K562 (cell line): ENCODE results near the gene IBA57. TPM values are rescaled to one million over a fixed set of nuclear protein-coding genes. Genes with fewer than 3 reads are reported as not detected.

Experiments used
- ARID3A ChIP-seq: IDR thresholded peaks from 2 replicates; pipeline ENCODE4 v1.6.1; 2012; ENCODE audit warnings: low read depth, low read length, improper control_type of control experiment, borderline replicate concordance
- CLOCK ChIP-seq: fragments of 250-450 bp; sonication (Bioruptor Pico); IDR thresholded peaks from 2 replicates; pipeline ENCODE4 v1.4.0; 2020; ENCODE audit warnings: mild to moderate bottlenecking, moderate library complexity, borderline replicate concordance
- E2F5 ChIP-seq: sonication (generic); formaldehyde crosslinking; IDR thresholded peaks from 2 replicates; pipeline ENCODE4 v1.8.0; 2022; ENCODE audit warnings: mild to moderate bottlenecking, missing genetic modification reagents
- HOMEZ ChIP-seq: fragments of 250-450 bp; sonication (Bioruptor Pico); IDR thresholded peaks from 2 replicates; pipeline ENCODE4 v1.4.0; 2020; ENCODE audit warnings: mild to moderate bottlenecking, moderate library complexity
- MAX ChIP-seq: sonication (generic); formaldehyde crosslinking; IDR thresholded peaks from 2 replicates; pipeline ENCODE4 v1.9.0; 2022; ENCODE audit warnings: mild to moderate bottlenecking, missing genetic modification reagents
- MCM7 ChIP-seq, 2 experiments: fragments of 450-650 bp; IDR thresholded peaks; 2 replicates each; pipeline ENCODE4 v1.6.1; 2016 to 2018
- NRF1 ChIP-seq, 2 experiments: fragments of 450-650 bp; IDR thresholded peaks in 1 of 2; conservative IDR thresholded peaks in 1 of 2; 2 replicates each; pipeline ENCODE4 v1.6.1; 2014; ENCODE audit warnings: mild to moderate bottlenecking in 2 of 2
- RBBP5 ChIP-seq: fragments of 200-600 bp; sonication (generic); IDR thresholded peaks from 2 replicates; pipeline ENCODE4 v1.6.1; 2012; ENCODE audit warnings: borderline replicate concordance, mild to moderate bottlenecking, low read length, control low read depth, inconsistent platforms; ENCODE audit not compliant: insufficient read depth, poor library complexity, severe bottlenecking
- RBFOX2 ChIP-seq: fragments of 200-400 bp; formaldehyde crosslinking; IDR thresholded peaks from 2 replicates; pipeline ENCODE4 v1.6.1; 2017; ENCODE audit warnings: low read depth, mild to moderate bottlenecking, low read length, moderate library complexity
- SUPT5H ChIP-seq: fragments of 450-650 bp; IDR thresholded peaks from 2 replicates; pipeline ENCODE4 v1.6.1; 2016
- ZBTB17 ChIP-seq: fragments of 450-650 bp; formaldehyde crosslinking; IDR thresholded peaks from 2 replicates; pipeline ENCODE4 v1.4.0; 2020; ENCODE audit warnings: mild to moderate bottlenecking
- ZKSCAN1 ChIP-seq: fragments of 150-350 bp; IDR thresholded peaks from 2 replicates; pipeline ENCODE4 v1.6.1; 2016; ENCODE audit warnings: low read depth, low read length
- ZNF551 ChIP-seq: fragments of 250-450 bp; sonication (Bioruptor Pico); IDR thresholded peaks from 2 replicates; pipeline ENCODE4 v1.5.0; 2021; ENCODE audit warnings: mild to moderate bottlenecking, moderate library complexity
- polyA plus RNA-seq, 8 experiments: library from polyadenylated mRNA; depleted of rRNA in 4 of 8; stranded (reverse) in 5 of 8; unstranded in 3 of 8; fragments of >200 nt; fragmentation: Nextera tagmentation in 2 of 8; fragmentation: Illumina TruSeq in 1 of 8; extraction: Ambion mirVana in 2 of 8; extraction: Trizol in 1 of 8; gene quantifications; 2 replicates each; pipeline versions ENCODE4 v1.2.1 to v1.2.3, GENCODE V29; 2011 to 2014; ENCODE audit warnings: inconsistent platforms in 1 of 8, missing spikeins in 1 of 8
- total RNA-seq, 7 experiments: library from RNA; depleted of rRNA in 6 of 7; stranded (reverse); fragments of >200 nt in 6 of 7; fragmentation: Illumina TruSeq in 2 of 7; extraction: Trizol in 2 of 7; gene quantifications; 2 replicates each; pipeline versions ENCODE4 v1.2.1 to v1.2.3, GENCODE V29; 2011 to 2021; ENCODE audit warnings: low replicate concordance in 1 of 7

IBA57 gene
- total and polyA plus RNA-seq, 9 of the 15 experiments (the other 6 are each of a cell fraction or from before 2014, with no cell fraction given), result 0.77 to 15.5 (median 2.7) TPM

GRCh38 chr1:228212966-228213844, 47.6 kb downstream of the IBA57 start (continued):
- TF ChIP-seq MCM7 (IDR thresholded peaks at IDR 0.05) (no peak), RBFOX2 (peak; percentile 73), ARID3A (no peak), RBBP5 (peak; percentile 13), ZNF551 (CRISPR knock-in tag) (no peak), ZBTB17 (CRISPR knock-in tag) (peak; percentile 66; the same call in 1 of the 2 replicates), ZKSCAN1 (no peak), CLOCK (CRISPR knock-in tag) (no peak), MAX (peak; percentile 79), E2F5 (no peak), SUPT5H (peak; percentile 61; the same call in 1 of the 2 replicates), NRF1 (conservative IDR thresholded peaks at IDR 0.05 in 1 of 2, IDR thresholded peaks at IDR 0.05 in 1 of 2) (peak; percentile 76 to 82), HOMEZ (CRISPR knock-in tag) (no peak)
